Liver (tissue), 9 donors: Measurements from ENCODE around the gene DAGLA. TPM values are rescaled to one million over a fixed set of nuclear protein-coding genes. Genes with fewer than 3 reads are reported as not detected.

Experiments
- DNase-seq: peaks from one replicate; pipeline ENCODE4 v3.0.0-alpha.2; 2017; ENCODE audit warnings: low spot score
- H3K27ac ChIP-seq, 2 donors: one replicate each; pipeline ENCODE4 v1.7.0; 2013; ENCODE audit warnings: inconsistent platforms in 2 of 2, low read length in 2 of 2, control low read depth in 1 of 2, low read depth in 1 of 2, mild to moderate bottlenecking in 1 of 2
- H3K27me3 ChIP-seq, 4 donors: one replicate each; pipeline versions ENCODE4 v1.6.1 to v1.7.0; 2013; ENCODE audit warnings: low read length in 3 of 4, inconsistent platforms in 1 of 4, mild to moderate bottlenecking in 1 of 4, moderate library complexity in 1 of 4; ENCODE audit not compliant: control insufficient read depth in 4 of 4, insufficient read depth in 4 of 4
- H3K36me3 ChIP-seq, 4 donors: one replicate each; pipeline versions ENCODE4 v1.6.1 to v1.7.0; 2013; ENCODE audit warnings: low read length in 3 of 4, mild to moderate bottlenecking in 3 of 4, low read depth in 1 of 4, moderate library complexity in 1 of 4; ENCODE audit not compliant: control insufficient read depth in 4 of 4, insufficient read depth in 3 of 4
- H3K4me1 ChIP-seq, 4 donors: one replicate each; pipeline versions ENCODE4 v1.6.1 to v1.7.0; 2013; ENCODE audit warnings: low read length in 3 of 4, mild to moderate bottlenecking in 3 of 4, moderate library complexity in 1 of 4; ENCODE audit not compliant: control insufficient read depth in 4 of 4, insufficient read depth in 4 of 4
- H3K4me3 ChIP-seq, 3 donors: one replicate each; pipeline versions ENCODE4 v1.6.1 to v1.7.0; 2013; ENCODE audit warnings: low read length in 3 of 3, control low read depth in 1 of 3, low read depth in 1 of 3, mild to moderate bottlenecking in 1 of 3
- H3K9ac ChIP-seq, 2 donors: one replicate each; pipeline ENCODE4 v1.7.0; 2013; ENCODE audit warnings: low read length in 2 of 2, mild to moderate bottlenecking in 2 of 2, moderate library complexity in 2 of 2, control low read depth in 1 of 2, low read depth in 1 of 2
- H3K9me3 ChIP-seq, 4 donors: one replicate each; pipeline versions ENCODE4 v1.6.1 to v1.7.0; 2013; ENCODE audit warnings: low read length in 3 of 4; ENCODE audit not compliant: control insufficient read depth in 4 of 4
- EGR1 ChIP-seq, 2 donors: IDR thresholded peaks; 2 replicates each; pipeline ENCODE4 v1.6.1; 2016 to 2018; ENCODE audit warnings: antibody characterized with exemption in 2 of 2, low read depth in 2 of 2
- FOXA1 ChIP-seq: IDR thresholded peaks from 2 replicates; pipeline ENCODE4 v1.6.1; 2016; ENCODE audit warnings: antibody characterized with exemption
- FOXA2 ChIP-seq: IDR thresholded peaks from 2 replicates; pipeline ENCODE4 v1.6.1; 2016; ENCODE audit warnings: antibody characterized with exemption
- GABPA ChIP-seq, 2 donors: IDR thresholded peaks in 1 of 2; conservative IDR thresholded peaks in 1 of 2; 2 replicates each; pipeline ENCODE4 v1.6.1; 2016; ENCODE audit warnings: antibody characterized with exemption in 2 of 2, mild to moderate bottlenecking in 1 of 2, moderate library complexity in 1 of 2
- HNF4A ChIP-seq, 2 donors: conservative IDR thresholded peaks; 2 replicates each; pipeline ENCODE4 v1.6.1; 2016; ENCODE audit warnings: antibody characterized with exemption in 2 of 2, mild to moderate bottlenecking in 2 of 2
- HNF4G ChIP-seq: IDR thresholded peaks from 2 replicates; pipeline ENCODE4 v1.6.1; 2016; ENCODE audit warnings: antibody characterized with exemption
- JUND ChIP-seq, 2 donors: IDR thresholded peaks; 2 replicates each; pipeline ENCODE4 v1.6.1; 2016; ENCODE audit warnings: antibody characterized with exemption in 2 of 2
- NR2F2 ChIP-seq: IDR thresholded peaks from 2 replicates; pipeline ENCODE4 v1.6.1; 2016; ENCODE audit warnings: antibody characterized with exemption
- RAD21 ChIP-seq, 2 donors: IDR thresholded peaks; 2 replicates each; pipeline ENCODE4 v1.6.1; 2016; ENCODE audit warnings: antibody characterized with exemption in 2 of 2, mild to moderate bottlenecking in 2 of 2
- RXRA ChIP-seq, 2 donors: IDR thresholded peaks; 2 replicates each; pipeline ENCODE4 v1.6.1; 2017 to 2018; ENCODE audit warnings: antibody characterized with exemption in 2 of 2, mild to moderate bottlenecking in 1 of 2
- SP1 ChIP-seq: IDR thresholded peaks from 2 replicates; pipeline ENCODE4 v1.6.1; 2018; ENCODE audit warnings: antibody characterized with exemption, mild to moderate bottlenecking
- TAF1 ChIP-seq: conservative IDR thresholded peaks from 2 replicates; pipeline ENCODE4 v1.6.1; 2016; ENCODE audit warnings: antibody characterized with exemption, mild to moderate bottlenecking
- YY1 ChIP-seq: IDR thresholded peaks from 2 replicates; pipeline ENCODE4 v1.6.1; 2016; ENCODE audit warnings: antibody characterized with exemption, mild to moderate bottlenecking
- WGBS: extraction: QIAGEN DNeasy Blood & Tissue Kit; methylation state at CpG from one replicate; pipeline ENCODE4 v1.1.7; 2013; 5-methylcytosine and 5-hydroxymethylcytosine counted together
- polyA plus RNA-seq, 2 donors: library from polyadenylated mRNA; stranded (reverse) in 1 of 2; unstranded in 1 of 2; fragments of 200-250 nt in 1 of 2; fragments of >200 nt in 1 of 2; fragmentation: Nextera tagmentation in 1 of 2; extraction: Ambion mirVana in 1 of 2; gene quantifications; one replicate each; pipeline versions ENCODE4 v1.2.1 to v1.2.3, GENCODE V29; 2013 to 2015
- total RNA-seq, 2 donors: library from RNA; depleted of rRNA; stranded (reverse); fragments of >200 nt; gene quantifications; one replicate each; pipeline ENCODE4 v1.2.3, GENCODE V29; 2014
- TF ChIP-seq, protein P1 (sequence below): fragments of 150-350 bp; IDR thresholded peaks from 2 replicates; pipeline ENCODE4 v1.5.1; 2017; ENCODE audit warnings: improper control_type of control experiment, low read depth, low read length; ENCODE audit not compliant: missing input control
- TF ChIP-seq, protein P2 (sequence below): IDR thresholded peaks from 2 replicates; pipeline ENCODE4 v1.6.1; 2016; ENCODE audit warnings: antibody characterized with exemption
- TF ChIP-seq, protein P3 (sequence below): IDR thresholded peaks from 2 replicates; pipeline ENCODE4 v1.6.1; 2016; ENCODE audit warnings: antibody characterized with exemption
- TF ChIP-seq, protein P4 (sequence below): IDR thresholded peaks from 2 replicates; pipeline ENCODE4 v1.6.1; 2016; ENCODE audit warnings: antibody characterized with exemption
- TF ChIP-seq, protein P5 (sequence below): IDR thresholded peaks from 2 replicates; pipeline ENCODE4 v1.6.1; 2016; ENCODE audit warnings: antibody characterized with exemption, mild to moderate bottlenecking
- donor health status: healthy.
- donor health status: healthy.
- donor health status: healthy.
- donor health status: healthy.
- donor health status: healthy.

DAGLA gene
- total and polyA plus RNA-seq, 4 donors, result 0.13 to 0.84 (median 0.60) TPM

DNA sequence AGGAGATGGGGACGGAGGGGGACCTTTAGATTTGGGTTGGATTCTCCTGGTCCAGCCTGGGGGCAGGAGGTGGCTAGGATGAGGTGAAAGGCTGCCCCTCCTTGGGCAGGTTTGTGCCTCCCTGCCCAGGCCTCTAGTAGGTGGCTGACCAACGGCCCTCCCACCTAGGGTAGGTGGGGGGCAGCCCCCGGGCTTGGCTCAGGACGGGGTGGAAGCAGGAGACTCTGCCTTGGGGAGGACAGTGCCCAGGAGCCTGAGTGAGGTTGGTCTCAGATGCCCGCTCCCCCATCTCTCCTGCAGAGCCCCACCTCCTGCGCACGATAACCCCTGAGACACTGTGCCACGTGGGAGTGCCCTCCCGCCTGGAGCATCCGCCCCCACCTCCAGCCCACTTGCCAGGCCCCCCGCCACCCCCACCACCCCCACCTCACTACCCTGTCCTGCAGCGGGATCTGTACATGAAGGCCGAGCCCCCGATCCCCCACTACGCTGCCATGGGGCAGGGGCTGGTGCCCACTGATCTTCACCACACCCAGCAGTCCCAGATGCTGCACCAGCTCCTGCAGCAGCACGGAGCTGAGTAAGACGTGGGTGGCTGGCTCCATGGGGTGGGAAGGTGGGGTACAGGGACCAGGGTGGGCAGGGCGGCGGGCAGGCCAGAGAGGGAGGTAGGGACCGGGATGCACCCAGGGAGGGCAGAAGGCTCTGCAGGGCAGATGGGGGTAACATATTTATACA lies 89.9 kb downstream of the DAGLA start:
- no peak for DNase-seq
- Histone ChIP-seq H3K4me1 (peaks cover 16 to 48% (median 34%) of the 10 kb centered on the region in 4 donors), H3K9me3 (no peaks in the 10 kb centered on the region), H3K27ac (no peak overlapping the region), H3K27me3 (no peaks in the 10 kb centered on the region), H3K4me3 (no peak overlapping the region), H3K36me3 (no peaks in the 10 kb centered on the region), H3K9ac (no peak overlapping the region)
- WGBS, result 91% methylated on average over 20 of the region's 20 CpGs
- no peak for TF ChIP-seq HNF4G

DNA sequence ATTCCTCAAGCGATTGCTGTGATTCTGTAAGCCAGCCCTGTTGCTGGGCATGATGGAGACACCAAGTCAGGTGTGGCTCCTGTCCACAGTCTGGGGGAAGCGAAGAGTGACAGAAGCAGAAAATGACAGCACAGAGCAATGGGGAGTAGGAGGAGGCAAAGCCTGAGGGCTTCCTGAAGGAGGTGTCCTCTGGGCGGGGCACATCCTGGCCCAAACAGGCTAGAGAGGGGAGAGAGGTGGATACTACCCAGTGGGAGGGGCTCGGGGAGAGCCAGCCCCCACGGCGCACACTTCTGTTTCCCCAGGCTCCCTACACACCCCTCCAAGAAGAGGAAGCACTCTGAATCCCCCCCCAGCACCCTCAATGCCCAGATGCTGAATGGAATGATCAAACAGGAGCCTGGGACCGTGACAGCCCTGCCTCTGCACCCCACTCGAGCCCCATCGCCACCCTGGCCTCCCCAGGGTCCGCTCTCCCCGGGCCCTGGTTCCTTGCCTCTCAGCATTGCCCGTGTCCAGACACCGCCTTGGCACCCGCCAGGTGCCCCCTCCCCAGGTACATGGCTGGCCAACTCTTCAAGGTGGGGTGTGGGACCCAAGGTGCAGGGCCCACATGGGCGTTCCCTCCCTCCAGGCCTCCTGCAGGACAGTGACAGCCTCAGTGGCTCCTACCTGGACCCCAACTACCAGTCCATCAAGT lies 91.2 kb downstream of the DAGLA start:
- Histone ChIP-seq H3K4me1 (peaks cover 15 to 36% (median 25%) of the 10 kb centered on the region in 4 donors), H3K9ac (no peak overlapping the region), H3K4me3 (no peak overlapping the region), H3K9me3 (no peaks in the 10 kb centered on the region), H3K27ac (no peak overlapping the region), H3K36me3 (no peaks in the 10 kb centered on the region), H3K27me3 (no peaks in the 10 kb centered on the region)
- TF ChIP-seq, protein P1, sequence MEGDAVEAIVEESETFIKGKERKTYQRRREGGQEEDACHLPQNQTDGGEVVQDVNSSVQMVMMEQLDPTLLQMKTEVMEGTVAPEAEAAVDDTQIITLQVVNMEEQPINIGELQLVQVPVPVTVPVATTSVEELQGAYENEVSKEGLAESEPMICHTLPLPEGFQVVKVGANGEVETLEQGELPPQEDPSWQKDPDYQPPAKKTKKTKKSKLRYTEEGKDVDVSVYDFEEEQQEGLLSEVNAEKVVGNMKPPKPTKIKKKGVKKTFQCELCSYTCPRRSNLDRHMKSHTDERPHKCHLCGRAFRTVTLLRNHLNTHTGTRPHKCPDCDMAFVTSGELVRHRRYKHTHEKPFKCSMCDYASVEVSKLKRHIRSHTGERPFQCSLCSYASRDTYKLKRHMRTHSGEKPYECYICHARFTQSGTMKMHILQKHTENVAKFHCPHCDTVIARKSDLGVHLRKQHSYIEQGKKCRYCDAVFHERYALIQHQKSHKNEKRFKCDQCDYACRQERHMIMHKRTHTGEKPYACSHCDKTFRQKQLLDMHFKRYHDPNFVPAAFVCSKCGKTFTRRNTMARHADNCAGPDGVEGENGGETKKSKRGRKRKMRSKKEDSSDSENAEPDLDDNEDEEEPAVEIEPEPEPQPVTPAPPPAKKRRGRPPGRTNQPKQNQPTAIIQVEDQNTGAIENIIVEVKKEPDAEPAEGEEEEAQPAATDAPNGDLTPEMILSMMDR, result no peak
- TF ChIP-seq SP1 (no peak), GABPA (IDR thresholded peaks at IDR 0.05 in 1 of 2, conservative IDR thresholded peaks at IDR 0.05 in 1 of 2) (no peak), YY1 (no peak), RAD21 (IDR thresholded peaks at IDR 0.05) (no peak), JUND (IDR thresholded peaks at IDR 0.05) (no peak), TAF1 (no peak), HNF4A (conservative IDR thresholded peaks at IDR 0.05) (no peak), HNF4G (no peak), NR2F2 (no peak), FOXA1 (no peak), EGR1 (IDR thresholded peaks at IDR 0.05; ENCODE audit: low read depth in 2 of 2) (no peak), FOXA2 (no peak), RXRA (IDR thresholded peaks at IDR 0.05) (no peak)
- TF ChIP-seq, protein P2, sequence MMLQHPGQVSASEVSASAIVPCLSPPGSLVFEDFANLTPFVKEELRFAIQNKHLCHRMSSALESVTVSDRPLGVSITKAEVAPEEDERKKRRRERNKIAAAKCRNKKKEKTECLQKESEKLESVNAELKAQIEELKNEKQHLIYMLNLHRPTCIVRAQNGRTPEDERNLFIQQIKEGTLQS, result no peak
- TF ChIP-seq, protein P3, sequence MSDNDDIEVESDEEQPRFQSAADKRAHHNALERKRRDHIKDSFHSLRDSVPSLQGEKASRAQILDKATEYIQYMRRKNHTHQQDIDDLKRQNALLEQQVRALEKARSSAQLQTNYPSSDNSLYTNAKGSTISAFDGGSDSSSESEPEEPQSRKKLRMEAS, result no peak
- TF ChIP-seq, protein P4, sequence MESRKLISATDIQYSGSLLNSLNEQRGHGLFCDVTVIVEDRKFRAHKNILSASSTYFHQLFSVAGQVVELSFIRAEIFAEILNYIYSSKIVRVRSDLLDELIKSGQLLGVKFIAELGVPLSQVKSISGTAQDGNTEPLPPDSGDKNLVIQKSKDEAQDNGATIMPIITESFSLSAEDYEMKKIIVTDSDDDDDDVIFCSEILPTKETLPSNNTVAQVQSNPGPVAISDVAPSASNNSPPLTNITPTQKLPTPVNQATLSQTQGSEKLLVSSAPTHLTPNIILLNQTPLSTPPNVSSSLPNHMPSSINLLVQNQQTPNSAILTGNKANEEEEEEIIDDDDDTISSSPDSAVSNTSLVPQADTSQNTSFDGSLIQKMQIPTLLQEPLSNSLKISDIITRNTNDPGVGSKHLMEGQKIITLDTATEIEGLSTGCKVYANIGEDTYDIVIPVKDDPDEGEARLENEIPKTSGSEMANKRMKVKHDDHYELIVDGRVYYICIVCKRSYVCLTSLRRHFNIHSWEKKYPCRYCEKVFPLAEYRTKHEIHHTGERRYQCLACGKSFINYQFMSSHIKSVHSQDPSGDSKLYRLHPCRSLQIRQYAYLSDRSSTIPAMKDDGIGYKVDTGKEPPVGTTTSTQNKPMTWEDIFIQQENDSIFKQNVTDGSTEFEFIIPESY, result no peak
- TF ChIP-seq, protein P5, sequence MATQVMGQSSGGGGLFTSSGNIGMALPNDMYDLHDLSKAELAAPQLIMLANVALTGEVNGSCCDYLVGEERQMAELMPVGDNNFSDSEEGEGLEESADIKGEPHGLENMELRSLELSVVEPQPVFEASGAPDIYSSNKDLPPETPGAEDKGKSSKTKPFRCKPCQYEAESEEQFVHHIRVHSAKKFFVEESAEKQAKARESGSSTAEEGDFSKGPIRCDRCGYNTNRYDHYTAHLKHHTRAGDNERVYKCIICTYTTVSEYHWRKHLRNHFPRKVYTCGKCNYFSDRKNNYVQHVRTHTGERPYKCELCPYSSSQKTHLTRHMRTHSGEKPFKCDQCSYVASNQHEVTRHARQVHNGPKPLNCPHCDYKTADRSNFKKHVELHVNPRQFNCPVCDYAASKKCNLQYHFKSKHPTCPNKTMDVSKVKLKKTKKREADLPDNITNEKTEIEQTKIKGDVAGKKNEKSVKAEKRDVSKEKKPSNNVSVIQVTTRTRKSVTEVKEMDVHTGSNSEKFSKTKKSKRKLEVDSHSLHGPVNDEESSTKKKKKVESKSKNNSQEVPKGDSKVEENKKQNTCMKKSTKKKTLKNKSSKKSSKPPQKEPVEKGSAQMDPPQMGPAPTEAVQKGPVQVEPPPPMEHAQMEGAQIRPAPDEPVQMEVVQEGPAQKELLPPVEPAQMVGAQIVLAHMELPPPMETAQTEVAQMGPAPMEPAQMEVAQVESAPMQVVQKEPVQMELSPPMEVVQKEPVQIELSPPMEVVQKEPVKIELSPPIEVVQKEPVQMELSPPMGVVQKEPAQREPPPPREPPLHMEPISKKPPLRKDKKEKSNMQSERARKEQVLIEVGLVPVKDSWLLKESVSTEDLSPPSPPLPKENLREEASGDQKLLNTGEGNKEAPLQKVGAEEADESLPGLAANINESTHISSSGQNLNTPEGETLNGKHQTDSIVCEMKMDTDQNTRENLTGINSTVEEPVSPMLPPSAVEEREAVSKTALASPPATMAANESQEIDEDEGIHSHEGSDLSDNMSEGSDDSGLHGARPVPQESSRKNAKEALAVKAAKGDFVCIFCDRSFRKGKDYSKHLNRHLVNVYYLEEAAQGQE, result no peak
- no peak for DNase-seq
- WGBS, result 94% methylated on average over 15 of the region's 15 CpGs
